ENCODE results near the gene ERI2. TPM values are rescaled to one million over a fixed set of nuclear protein-coding genes. Genes with fewer than 3 reads are reported as not detected.

ERI2 gene
- total RNA-seq, 5 donors from 2014 or later (not counting 1 experiment from before 2014, with no cell fraction given), result 2.3 to 3.0 (median 2.4) TPM

DNA sequence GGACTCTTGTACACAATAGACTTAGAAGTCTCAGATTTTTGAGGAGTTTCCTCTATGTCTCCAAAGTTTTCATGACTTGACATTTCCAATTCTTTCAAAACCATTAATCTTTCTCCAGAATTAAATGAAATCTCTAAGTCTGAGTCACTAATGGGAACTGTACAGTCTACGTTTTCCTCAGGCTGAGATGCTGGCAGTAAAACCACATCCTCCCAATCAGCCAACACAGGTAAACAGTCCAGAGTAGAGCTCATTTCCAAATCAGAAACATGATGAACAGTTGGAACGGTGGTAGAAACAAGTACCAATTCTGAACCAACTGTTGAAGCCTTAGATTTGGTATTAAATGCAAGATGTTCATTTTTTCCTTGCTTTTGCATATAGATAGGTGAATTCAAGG is 7.9 kb downstream of the ERI2 start:
- WGBS (ENCODE audit: insufficient coverage), result 17% methylated on average over 1 of the region's 2 CpGs
- ATAC-seq (replicated peaks in 1 of 4), result peak; percentile 61 to 80 (median 70)
- H3K4me1 Mint-ChIP-seq, result peaks cover 12 to 20% (median 17%) of the 10 kb centered on the region in 3 donors
- H3K4me3 Mint-ChIP-seq, result no peak overlapping the region
- Histone ChIP-seq H3K36me3 (ENCODE audit: control insufficient read depth in 2 of 2, extremely low read depth in 1 of 2, insufficient read depth in 1 of 2, low read length in 1 of 2) (no peaks in the 10 kb centered on the region), H3K27ac (ENCODE audit: low read length) (peak overlapping the region; percentile 22), H3K9me3 (no peaks in the 10 kb centered on the region), H3K4me1 (ENCODE audit: control insufficient read depth in 1 of 2, extremely low read depth in 1 of 2, insufficient read depth in 2 of 2, low read length in 2 of 2) (peaks cover 0 to 5% of the 10 kb centered on the region in 2 experiments), H3K4me3 (ENCODE audit: control insufficient read depth in 1 of 2, extremely low read depth in 1 of 2, low read length in 1 of 2) (no peak overlapping the region), H3K27me3 (replicated peaks in 1 of 2; ENCODE audit: control insufficient read depth in 2 of 2, extremely low read depth in 1 of 2, insufficient read depth in 2 of 2, low read length in 1 of 2) (no peaks in the 10 kb centered on the region)
- H3K36me3 Mint-ChIP-seq, result no peaks in the 10 kb centered on the region
- ChIA-PET POLR2A (no interaction called here), CTCF (interaction anchor here (0.5 to 0.6 kb wide), 2 partner anchors 10 to 104 kb away, joined by 3 to 7 read pairs; no protein-coding TSS in a partner anchor)
- H3K27ac Mint-ChIP-seq, result peak overlapping the region; percentile 68 to 91
- peak in 1 of 35 experiments; percentile 11 for DNase-seq
- no peaks in the 10 kb centered on the region for H3K27me3 Mint-ChIP-seq
- H3K9me3 Mint-ChIP-seq, result no peaks in the 10 kb centered on the region

DNA sequence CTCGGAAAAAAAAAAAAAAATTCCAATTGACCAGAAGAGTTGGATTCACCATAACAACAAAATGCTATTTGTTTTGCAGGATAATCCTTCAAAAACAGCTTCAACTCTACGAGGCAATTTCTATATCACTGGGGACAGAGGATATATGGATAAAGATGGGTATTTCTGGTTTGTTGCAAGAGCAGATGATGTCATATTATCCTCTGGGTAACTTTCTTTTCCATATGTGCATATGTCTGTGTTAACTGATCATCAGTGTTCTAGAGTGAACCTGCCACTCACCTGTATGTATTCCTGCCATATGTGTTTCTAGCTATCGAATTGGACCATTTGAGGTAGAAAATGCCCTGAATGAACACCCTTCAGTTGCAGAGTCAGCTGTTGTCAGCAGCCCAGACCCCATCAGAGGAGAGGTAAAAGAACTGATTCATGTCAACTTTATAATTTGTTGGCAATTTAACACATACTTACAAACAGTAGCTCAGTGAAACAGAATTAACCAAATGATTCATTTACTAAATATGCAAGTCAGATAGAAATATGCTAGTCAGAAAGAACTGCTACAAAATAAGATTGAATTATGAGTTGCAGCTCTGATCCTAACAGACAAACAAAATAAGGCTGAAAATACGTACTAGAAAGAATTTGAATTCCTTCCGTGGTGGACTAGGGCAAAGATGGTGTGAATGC is 14.2 kb downstream of the ERI2 start:
- Mint-ChIP-seq H3K27ac (no peak overlapping the region), H3K27me3 (no peaks in the 10 kb centered on the region), H3K9me3 (no peaks in the 10 kb centered on the region), H3K36me3 (no peaks in the 10 kb centered on the region), H3K4me1 (no peaks in the 10 kb centered on the region), H3K4me3 (no peak overlapping the region)
- no peak overlapping the region for H3K4me3 ChIP-seq (ENCODE audit: control insufficient read depth in 1 of 2, extremely low read depth in 1 of 2, low read length in 1 of 2)
- 97% methylated on average over 3 of the region's 5 CpGs for WGBS (ENCODE audit: insufficient coverage)
- no peak overlapping the region for H3K27ac ChIP-seq (ENCODE audit: low read length)
- POLR2A ChIA-PET, result no interaction called here
- CTCF ChIA-PET, result interaction anchor here in 1 of 2 donors (0.5 kb wide), 1 partner anchor 1504 kb away, joined by 11 read pairs; no protein-coding TSS in a partner anchor
- no peaks in the 10 kb centered on the region for H3K36me3 ChIP-seq (ENCODE audit: control insufficient read depth in 2 of 2, extremely low read depth in 1 of 2, insufficient read depth in 1 of 2, low read length in 1 of 2)
- no peaks in the 10 kb centered on the region for H3K27me3 ChIP-seq (replicated peaks in 1 of 2; ENCODE audit: control insufficient read depth in 2 of 2, extremely low read depth in 1 of 2, insufficient read depth in 2 of 2, low read length in 1 of 2)
- H3K4me1 ChIP-seq (ENCODE audit: control insufficient read depth in 1 of 2, extremely low read depth in 1 of 2, insufficient read depth in 2 of 2, low read length in 2 of 2), result no peaks in the 10 kb centered on the region
- H3K9me3 ChIP-seq, result no peaks in the 10 kb centered on the region
- DNase-seq (no peak), ATAC-seq (replicated peaks in 1 of 4) (no peak)

DNA sequence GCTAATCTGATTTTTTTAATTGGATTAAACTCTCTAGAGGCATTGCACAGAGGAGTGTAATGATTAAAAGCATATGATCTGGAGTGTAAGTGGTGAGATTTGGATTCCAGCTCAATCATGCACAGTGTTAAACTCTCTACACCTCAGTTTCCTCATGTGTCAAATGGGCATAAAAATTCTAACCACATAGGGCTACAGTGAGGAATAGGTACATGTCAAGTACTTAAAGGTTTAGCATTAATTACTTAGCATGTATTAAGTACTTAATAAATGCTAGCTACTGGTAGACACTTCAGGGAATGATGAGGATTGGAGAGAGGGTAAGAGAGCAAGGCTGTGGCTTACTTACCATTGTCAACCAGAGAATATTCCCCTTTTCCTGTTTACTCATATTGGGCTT is 17.1 kb downstream of the ERI2 start:
- Histone ChIP-seq H3K9me3 (no peaks in the 10 kb centered on the region), H3K4me3 (ENCODE audit: control insufficient read depth in 1 of 2, extremely low read depth in 1 of 2, low read length in 1 of 2) (no peak overlapping the region), H3K36me3 (ENCODE audit: control insufficient read depth in 2 of 2, extremely low read depth in 1 of 2, insufficient read depth in 1 of 2, low read length in 1 of 2) (no peaks in the 10 kb centered on the region), H3K27me3 (replicated peaks in 1 of 2; ENCODE audit: control insufficient read depth in 2 of 2, extremely low read depth in 1 of 2, insufficient read depth in 2 of 2, low read length in 1 of 2) (no peaks in the 10 kb centered on the region), H3K4me1 (ENCODE audit: control insufficient read depth in 1 of 2, extremely low read depth in 1 of 2, insufficient read depth in 2 of 2, low read length in 2 of 2) (no peaks in the 10 kb centered on the region), H3K27ac (ENCODE audit: low read length) (no peak overlapping the region)
- Mint-ChIP-seq H3K27ac (no peak overlapping the region), H3K27me3 (no peaks in the 10 kb centered on the region), H3K9me3 (no peaks in the 10 kb centered on the region), H3K4me3 (no peak overlapping the region), H3K36me3 (peaks cover 4% of the 10 kb centered on the region), H3K4me1 (no peaks in the 10 kb centered on the region)
- ChIA-PET CTCF (interaction anchor here in 1 of 2 donors (0.7 kb wide), 1 partner anchor 19 kb away, joined by 4 read pairs; no protein-coding TSS in a partner anchor), POLR2A (no interaction called here)
- ATAC-seq (replicated peaks in 1 of 4) (no peak), DNase-seq (no peak)

DNA sequence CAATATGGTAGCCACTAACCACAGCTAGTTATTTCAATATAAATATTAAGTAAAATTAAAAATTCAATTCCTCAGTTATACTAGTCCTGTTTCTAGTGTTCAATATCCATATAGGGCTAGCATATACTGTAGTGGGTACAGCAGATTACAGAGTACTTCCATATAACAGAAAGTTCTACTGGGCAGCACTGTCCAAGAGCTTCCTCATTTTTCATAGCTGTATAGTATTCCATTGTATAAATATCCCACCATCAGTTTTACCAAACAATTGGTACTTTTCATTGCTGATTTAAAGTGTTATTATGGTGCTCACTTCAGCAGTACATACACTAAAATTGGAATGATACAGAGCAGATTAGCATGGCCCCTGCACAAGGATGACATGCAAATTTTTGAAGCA is 22.1 kb downstream of the ERI2 start:
- H3K4me3 Mint-ChIP-seq, result no peak overlapping the region
- H3K36me3 Mint-ChIP-seq, result peaks cover 19% of the 10 kb centered on the region
- Histone ChIP-seq H3K36me3 (ENCODE audit: control insufficient read depth in 2 of 2, extremely low read depth in 1 of 2, insufficient read depth in 1 of 2, low read length in 1 of 2) (peaks cover 0 to 2% of the 10 kb centered on the region in 2 donors), H3K27me3 (replicated peaks in 1 of 2; ENCODE audit: control insufficient read depth in 2 of 2, extremely low read depth in 1 of 2, insufficient read depth in 2 of 2, low read length in 1 of 2) (no peaks in the 10 kb centered on the region), H3K27ac (ENCODE audit: low read length) (no peak overlapping the region), H3K4me3 (ENCODE audit: control insufficient read depth in 1 of 2, extremely low read depth in 1 of 2, low read length in 1 of 2) (no peak overlapping the region), H3K9me3 (no peaks in the 10 kb centered on the region), H3K4me1 (ENCODE audit: control insufficient read depth in 1 of 2, extremely low read depth in 1 of 2, insufficient read depth in 2 of 2, low read length in 2 of 2) (no peaks in the 10 kb centered on the region)
- no peaks in the 10 kb centered on the region for H3K4me1 Mint-ChIP-seq
- no peaks in the 10 kb centered on the region for H3K27me3 Mint-ChIP-seq
- ATAC-seq (replicated peaks in 1 of 4) (no peak), DNase-seq (no peak)
- no peak overlapping the region for H3K27ac Mint-ChIP-seq
- CTCF ChIA-PET, result no interaction called here
- POLR2A ChIA-PET, result no interaction called here
- no peaks in the 10 kb centered on the region for H3K9me3 Mint-ChIP-seq

DNA sequence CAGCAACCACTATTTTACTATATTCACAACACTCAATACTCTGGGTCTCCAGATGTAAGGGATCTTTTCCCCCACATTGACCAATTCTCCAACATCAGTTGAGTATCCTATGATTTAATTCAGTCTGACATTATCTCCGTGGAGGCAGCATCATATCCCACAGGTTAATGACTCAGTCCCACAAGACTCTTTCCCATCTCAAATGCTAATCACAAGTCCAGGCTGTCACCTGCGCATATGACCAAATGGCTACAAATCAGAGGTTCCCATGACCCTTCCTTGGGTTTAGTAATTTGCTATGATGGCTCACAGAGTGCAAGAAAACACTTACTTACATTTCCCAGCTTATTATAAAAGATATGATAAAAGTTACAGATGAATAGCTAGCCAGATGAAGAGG is 23.8 kb downstream of the ERI2 start:
- Mint-ChIP-seq H3K36me3 (peaks cover 21% of the 10 kb centered on the region), H3K27me3 (no peaks in the 10 kb centered on the region), H3K4me1 (no peaks in the 10 kb centered on the region), H3K27ac (no peak overlapping the region), H3K9me3 (no peaks in the 10 kb centered on the region), H3K4me3 (no peak overlapping the region)
- Histone ChIP-seq H3K4me1 (ENCODE audit: control insufficient read depth in 1 of 2, extremely low read depth in 1 of 2, insufficient read depth in 2 of 2, low read length in 2 of 2) (no peaks in the 10 kb centered on the region), H3K27me3 (replicated peaks in 1 of 2; ENCODE audit: control insufficient read depth in 2 of 2, extremely low read depth in 1 of 2, insufficient read depth in 2 of 2, low read length in 1 of 2) (no peaks in the 10 kb centered on the region), H3K4me3 (ENCODE audit: control insufficient read depth in 1 of 2, extremely low read depth in 1 of 2, low read length in 1 of 2) (no peak overlapping the region), H3K9me3 (no peaks in the 10 kb centered on the region), H3K27ac (ENCODE audit: low read length) (no peak overlapping the region), H3K36me3 (ENCODE audit: control insufficient read depth in 2 of 2, extremely low read depth in 1 of 2, insufficient read depth in 1 of 2, low read length in 1 of 2) (peaks cover 0 to 2% of the 10 kb centered on the region in 2 donors)
- ATAC-seq (replicated peaks in 1 of 4) (no peak), DNase-seq (no peak)
- WGBS (ENCODE audit: insufficient coverage), result 100% methylated on average over 1 of the region's 2 CpGs
- POLR2A ChIA-PET, result no interaction called here
- CTCF ChIA-PET, result no interaction called here

DNA sequence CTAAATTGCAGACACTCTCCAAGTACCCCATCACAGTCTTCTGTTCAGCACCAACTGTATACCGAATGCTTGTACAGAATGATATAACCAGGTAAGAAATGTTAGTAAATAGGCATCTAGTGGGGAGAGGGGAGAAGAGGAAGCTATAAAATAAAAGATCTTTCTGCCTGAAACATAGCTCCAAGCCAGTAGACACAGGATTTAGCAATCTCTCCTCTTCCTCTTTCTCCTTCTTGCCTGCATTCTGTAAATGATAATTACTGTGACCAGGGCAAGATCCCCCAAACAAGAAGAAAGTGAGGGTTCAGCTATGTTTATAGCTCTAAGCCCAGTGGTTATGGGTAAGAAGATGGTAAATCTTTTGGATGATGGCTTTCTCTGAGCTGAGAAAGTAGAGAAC is 24.6 kb downstream of the ERI2 start:
- Mint-ChIP-seq H3K4me1 (no peaks in the 10 kb centered on the region), H3K36me3 (peaks cover 22% of the 10 kb centered on the region), H3K27ac (no peak overlapping the region), H3K27me3 (no peaks in the 10 kb centered on the region), H3K4me3 (no peak overlapping the region), H3K9me3 (no peaks in the 10 kb centered on the region)
- H3K27ac ChIP-seq (ENCODE audit: low read length), result no peak overlapping the region
- CTCF ChIA-PET, result no interaction called here
- POLR2A ChIA-PET, result no interaction called here
- H3K9me3 ChIP-seq, result no peaks in the 10 kb centered on the region
- H3K4me3 ChIP-seq (ENCODE audit: control insufficient read depth in 1 of 2, extremely low read depth in 1 of 2, low read length in 1 of 2), result no peak overlapping the region
- no peak for DNase-seq
- H3K4me1 ChIP-seq (ENCODE audit: control insufficient read depth in 1 of 2, extremely low read depth in 1 of 2, insufficient read depth in 2 of 2, low read length in 2 of 2), result no peaks in the 10 kb centered on the region
- no peak for ATAC-seq (replicated peaks in 1 of 4)
- H3K36me3 ChIP-seq (ENCODE audit: control insufficient read depth in 2 of 2, extremely low read depth in 1 of 2, insufficient read depth in 1 of 2, low read length in 1 of 2), result peaks cover 0 to 2% of the 10 kb centered on the region in 2 donors
- no peaks in the 10 kb centered on the region for H3K27me3 ChIP-seq (replicated peaks in 1 of 2; ENCODE audit: control insufficient read depth in 2 of 2, extremely low read depth in 1 of 2, insufficient read depth in 2 of 2, low read length in 1 of 2)
- no CpG with 5 or more reads among the region's 1 CpG for WGBS (ENCODE audit: insufficient coverage)

Data from T-cell (primary cell).